HepG2 (cell line): Measurements from ENCODE around the gene PHF19. TPM values are rescaled to one million over a fixed set of nuclear protein-coding genes. Genes with fewer than 3 reads are reported as not detected.
A peak's percentile ranks its signal among the peaks of the same experiment; 100 is the strongest.

Experiments used
- ATF4 ChIP-seq, 2 experiments: fragments of 450-650 bp in 1 of 2; sonication (generic) in 1 of 2; formaldehyde crosslinking; IDR thresholded peaks; 2 replicates each; pipeline versions ENCODE4 v1.5.0 to v1.8.0; 2020 to 2022; ENCODE audit warnings: mild to moderate bottlenecking in 1 of 2, missing genetic modification reagents in 1 of 2
- BORCS8-MEF2B ChIP-seq: sonication (generic); formaldehyde crosslinking; IDR thresholded peaks from 2 replicates; pipeline ENCODE4 v1.8.0; 2022; ENCODE audit warnings: mild to moderate bottlenecking, missing genetic modification reagents
- HES4 ChIP-seq: sonication (generic); formaldehyde crosslinking; IDR thresholded peaks from 2 replicates; pipeline ENCODE4 v1.9.0; 2021; ENCODE audit warnings: mild to moderate bottlenecking, missing genetic modification reagents, borderline replicate concordance
- ISL2 ChIP-seq: sonication (generic); formaldehyde crosslinking; IDR thresholded peaks from 2 replicates; pipeline ENCODE4 v1.5.0; 2020; ENCODE audit warnings: missing genetic modification reagents
- KDM2A ChIP-seq: sonication (generic); formaldehyde crosslinking; IDR thresholded peaks from 2 replicates; pipeline ENCODE4 v1.4.0; 2020; ENCODE audit warnings: low read depth, missing genetic modification reagents, borderline replicate concordance
- MAZ ChIP-seq, 2 experiments: sonication (generic) in 1 of 2; formaldehyde crosslinking in 1 of 2; IDR thresholded peaks; 2 replicates each; pipeline versions ENCODE4 v1.5.0 to v1.6.1; 2012 to 2020; ENCODE audit warnings: low read depth in 2 of 2, mild to moderate bottlenecking in 2 of 2, borderline replicate concordance in 1 of 2, improper control_type of control experiment in 1 of 2, low read length in 1 of 2, missing genetic modification reagents in 1 of 2, moderate library complexity in 1 of 2
- MED1 ChIP-seq: sonication (generic); formaldehyde crosslinking; IDR thresholded peaks from 2 replicates; pipeline ENCODE4 v1.4.0; 2020; ENCODE audit warnings: missing genetic modification reagents
- MXD1 ChIP-seq: sonication (generic); formaldehyde crosslinking; IDR thresholded peaks from 2 replicates; pipeline ENCODE4 v1.4.0; 2020; ENCODE audit warnings: mild to moderate bottlenecking, missing genetic modification reagents
- PPARG ChIP-seq: conservative IDR thresholded peaks from 2 replicates; pipeline ENCODE4 v1.6.1; 2016; ENCODE audit warnings: missing biosample characterization, missing genetic modification reagents
- SP4 ChIP-seq: sonication (generic); formaldehyde crosslinking; IDR thresholded peaks from 2 replicates; pipeline ENCODE4 v1.8.1; 2023; ENCODE audit warnings: mild to moderate bottlenecking, missing genetic modification reagents
- ZNF468 ChIP-seq: sonication (generic); formaldehyde crosslinking; IDR thresholded peaks from 2 replicates; pipeline ENCODE4 v1.8.0; 2022; ENCODE audit warnings: mild to moderate bottlenecking, moderate library complexity, missing genetic modification reagents
- ZNF577 ChIP-seq: sonication (generic); formaldehyde crosslinking; IDR thresholded peaks from 2 replicates; pipeline ENCODE4 v1.4.0; 2020; ENCODE audit warnings: mild to moderate bottlenecking, low read depth, missing genetic modification reagents, borderline replicate concordance
- ZNF784 ChIP-seq: sonication (generic); formaldehyde crosslinking; IDR thresholded peaks from 2 replicates; pipeline ENCODE4 v1.5.1; 2020; ENCODE audit warnings: missing genetic modification reagents, mild to moderate bottlenecking, borderline replicate concordance
- polyA plus RNA-seq, 8 experiments: library from polyadenylated mRNA; depleted of rRNA in 3 of 8; stranded (reverse) in 7 of 8; unstranded in 1 of 8; fragments of >200 nt; fragmentation: Illumina TruSeq in 4 of 8; extraction: Trizol in 4 of 8; gene quantifications; 2 replicates each; pipeline versions ENCODE4 v1.2.1 to v1.2.3, GENCODE V29; 2011 to 2016; ENCODE audit warnings: low read depth in 4 of 8, missing spikeins in 1 of 8, mixed read lengths in 1 of 8; ENCODE audit not compliant: insufficient read depth in 1 of 8
- total RNA-seq, 5 experiments: library from RNA; depleted of rRNA; stranded (reverse); fragments of >200 nt; fragmentation: Illumina TruSeq; extraction: Trizol; gene quantifications; 2 replicates each; pipeline ENCODE4 v1.2.3, GENCODE V29; 2016; ENCODE audit warnings: low read depth in 1 of 5
- TF ChIP-seq, protein P1 (sequence below): sonication (generic); formaldehyde crosslinking; IDR thresholded peaks from 2 replicates; pipeline ENCODE4 v1.5.1; 2020; ENCODE audit warnings: mild to moderate bottlenecking, missing genetic modification reagents, moderate library complexity
- TF ChIP-seq, protein P2 (sequence below): sonication (generic); formaldehyde crosslinking; IDR thresholded peaks from 2 replicates; pipeline ENCODE4 v1.5.1; 2020; ENCODE audit warnings: mild to moderate bottlenecking, missing genetic modification reagents, moderate library complexity
- TF ChIP-seq, protein P3 (sequence below): sonication (generic); formaldehyde crosslinking; IDR thresholded peaks from 2 replicates; pipeline ENCODE4 v1.8.1; 2022; ENCODE audit warnings: mild to moderate bottlenecking, missing genetic modification reagents

Gene PHF19
- total and polyA plus RNA-seq, 2 of the 13 experiments (the other 11 are each of a cell fraction or from before 2014, with no cell fraction given), result 29.7 to 41.3 TPM

- TF ChIP-seq, protein P1, sequence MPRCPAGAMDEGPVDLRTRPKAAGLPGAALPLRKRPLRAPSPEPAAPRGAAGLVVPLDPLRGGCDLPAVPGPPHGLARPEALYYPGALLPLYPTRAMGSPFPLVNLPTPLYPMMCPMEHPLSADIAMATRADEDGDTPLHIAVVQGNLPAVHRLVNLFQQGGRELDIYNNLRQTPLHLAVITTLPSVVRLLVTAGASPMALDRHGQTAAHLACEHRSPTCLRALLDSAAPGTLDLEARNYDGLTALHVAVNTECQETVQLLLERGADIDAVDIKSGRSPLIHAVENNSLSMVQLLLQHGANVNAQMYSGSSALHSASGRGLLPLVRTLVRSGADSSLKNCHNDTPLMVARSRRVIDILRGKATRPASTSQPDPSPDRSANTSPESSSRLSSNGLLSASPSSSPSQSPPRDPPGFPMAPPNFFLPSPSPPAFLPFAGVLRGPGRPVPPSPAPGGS (CRISPR knock-in tag), result peak; percentile 35
- TF ChIP-seq ISL2 (CRISPR knock-in tag) (0 out of 2 replicates have a peak, but pooled peaks have one; percentile 33), KDM2A (peak; percentile 58; the same call in 1 of the 2 replicates), BORCS8-MEF2B (CRISPR knock-in tag) (peak; percentile 18; the same call in 1 of the 2 replicates), MED1 (peak; percentile 27; the same call in 1 of the 2 replicates), ZNF577 (no peak), ZNF784 (CRISPR knock-in tag) (0 out of 2 replicates have a peak, but pooled peaks have one; percentile 37), HES4 (no peak), MXD1 (CRISPR knock-in tag) (peak; percentile 38; the same call in 1 of the 2 replicates), MAZ (IDR thresholded peaks at IDR 0.05; ENCODE audit: borderline replicate concordance, low read depth, low read length) (peak; percentile 70), MAZ (CRISPR knock-in tag; IDR thresholded peaks at IDR 0.05; ENCODE audit: low read depth) (peak; percentile 78), SP4 (CRISPR knock-in tag) (peak; percentile 43; the same call in 1 of the 2 replicates), PPARG (no peak), ZNF468 (CRISPR knock-in tag) (no peak), ATF4 (CRISPR knock-in tag; IDR thresholded peaks at IDR 0.05) (0 out of 4 replicates have a peak, but pooled peaks of 1 of the 2 experiments have one; percentile 27)
- TF ChIP-seq, protein P2, sequence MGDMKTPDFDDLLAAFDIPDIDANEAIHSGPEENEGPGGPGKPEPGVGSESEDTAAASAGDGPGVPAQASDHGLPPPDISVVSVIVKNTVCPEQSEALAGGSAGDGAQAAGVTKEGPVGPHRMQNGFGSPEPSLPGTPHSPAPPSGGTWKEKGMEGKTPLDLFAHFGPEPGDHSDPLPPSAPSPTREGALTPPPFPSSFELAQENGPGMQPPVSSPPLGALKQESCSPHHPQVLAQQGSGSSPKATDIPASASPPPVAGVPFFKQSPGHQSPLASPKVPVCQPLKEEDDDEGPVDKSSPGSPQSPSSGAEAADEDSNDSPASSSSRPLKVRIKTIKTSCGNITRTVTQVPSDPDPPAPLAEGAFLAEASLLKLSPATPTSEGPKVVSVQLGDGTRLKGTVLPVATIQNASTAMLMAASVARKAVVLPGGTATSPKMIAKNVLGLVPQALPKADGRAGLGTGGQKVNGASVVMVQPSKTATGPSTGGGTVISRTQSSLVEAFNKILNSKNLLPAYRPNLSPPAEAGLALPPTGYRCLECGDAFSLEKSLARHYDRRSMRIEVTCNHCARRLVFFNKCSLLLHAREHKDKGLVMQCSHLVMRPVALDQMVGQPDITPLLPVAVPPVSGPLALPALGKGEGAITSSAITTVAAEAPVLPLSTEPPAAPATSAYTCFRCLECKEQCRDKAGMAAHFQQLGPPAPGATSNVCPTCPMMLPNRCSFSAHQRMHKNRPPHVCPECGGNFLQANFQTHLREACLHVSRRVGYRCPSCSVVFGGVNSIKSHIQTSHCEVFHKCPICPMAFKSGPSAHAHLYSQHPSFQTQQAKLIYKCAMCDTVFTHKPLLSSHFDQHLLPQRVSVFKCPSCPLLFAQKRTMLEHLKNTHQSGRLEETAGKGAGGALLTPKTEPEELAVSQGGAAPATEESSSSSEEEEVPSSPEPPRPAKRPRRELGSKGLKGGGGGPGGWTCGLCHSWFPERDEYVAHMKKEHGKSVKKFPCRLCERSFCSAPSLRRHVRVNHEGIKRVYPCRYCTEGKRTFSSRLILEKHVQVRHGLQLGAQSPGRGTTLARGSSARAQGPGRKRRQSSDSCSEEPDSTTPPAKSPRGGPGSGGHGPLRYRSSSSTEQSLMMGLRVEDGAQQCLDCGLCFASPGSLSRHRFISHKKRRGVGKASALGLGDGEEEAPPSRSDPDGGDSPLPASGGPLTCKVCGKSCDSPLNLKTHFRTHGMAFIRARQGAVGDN (CRISPR knock-in tag), result peak; percentile 81
- TF ChIP-seq, protein P3, sequence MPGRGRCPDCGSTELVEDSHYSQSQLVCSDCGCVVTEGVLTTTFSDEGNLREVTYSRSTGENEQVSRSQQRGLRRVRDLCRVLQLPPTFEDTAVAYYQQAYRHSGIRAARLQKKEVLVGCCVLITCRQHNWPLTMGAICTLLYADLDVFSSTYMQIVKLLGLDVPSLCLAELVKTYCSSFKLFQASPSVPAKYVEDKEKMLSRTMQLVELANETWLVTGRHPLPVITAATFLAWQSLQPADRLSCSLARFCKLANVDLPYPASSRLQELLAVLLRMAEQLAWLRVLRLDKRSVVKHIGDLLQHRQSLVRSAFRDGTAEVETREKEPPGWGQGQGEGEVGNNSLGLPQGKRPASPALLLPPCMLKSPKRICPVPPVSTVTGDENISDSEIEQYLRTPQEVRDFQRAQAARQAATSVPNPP (CRISPR knock-in tag), result peak; percentile 74; the same call in 1 of the 2 replicates
These were observed 790 bp downstream of the PHF19 start (continued) for GRCh38 chr9:120875954-120876841.
